Measurements from ENCODE around the gene VPS45.

Gene VPS45

DNA sequence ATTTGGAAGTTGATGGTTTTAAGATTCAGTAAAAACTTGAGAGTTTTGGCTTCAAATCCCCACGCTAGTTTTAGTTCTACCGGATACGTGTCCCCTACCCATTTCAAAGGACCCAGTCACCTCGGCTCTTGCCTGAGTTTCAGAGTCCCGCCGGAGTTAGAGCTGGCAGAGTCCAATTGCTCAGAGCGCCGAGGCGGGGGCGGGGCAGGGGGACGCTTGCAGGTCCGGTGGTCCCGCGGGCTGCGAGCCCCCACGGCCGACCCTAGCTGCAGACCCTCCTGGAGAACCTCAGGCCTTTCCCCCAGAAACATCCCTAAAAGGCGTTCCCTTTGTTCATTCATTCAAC is 765 bp upstream of the VPS45 start:
- H3K4me1 ChIP-seq (ENCODE audit: control insufficient read depth, insufficient read depth, low read length) = peaks cover 6% of the 10 kb centered on the region
- POLR2A ChIA-PET = interaction anchor here (2.8 to 3.5 kb wide), 2 partner anchors 56 to 180 kb away, joined by 9 to 15 read pairs; partner anchors contain the start of gene OTUD7B
- H3K4me3 ChIP-seq (ENCODE audit: low read depth, low read length) = peak overlapping the region; percentile 76
- CTCF ChIA-PET = interaction anchor here (0.6 to 1.3 kb wide), 3 partner anchors 42 to 120 kb away, joined by 4 to 5 read pairs (median 4); no protein-coding TSS in a partner anchor
- no peaks in the 10 kb centered on the region for H3K9me3 ChIP-seq (ENCODE audit: control insufficient read depth, insufficient read depth, low read depth, low read length)
- peak overlapping the region; percentile 96 for H3K27ac ChIP-seq (ENCODE audit: extremely low read depth, low read depth, low read length)
- peak; percentile 15; the same call in 1 of the 2 replicates for TF ChIP-seq KLF16 (tag by site-specific recombination; IDR thresholded peaks at IDR 0.05)
- TF ChIP-seq ZNF473 (tag by site-specific recombination; IDR thresholded peaks at IDR 0.05) = no peak
- TF ChIP-seq PATZ1 (tag by site-specific recombination; IDR thresholded peaks at IDR 0.05) = peak; percentile 83; the same call in 1 of the 2 replicates
- peak; percentile 85 for TF ChIP-seq ZBTB7A (tag by site-specific recombination; IDR thresholded peaks at IDR 0.05; ENCODE audit: low read depth)
- TF ChIP-seq ZNF707 (tag by site-specific recombination; IDR thresholded peaks at IDR 0.05) = no peak
- TF ChIP-seq ZNF404 (tag by site-specific recombination; IDR thresholded peaks at IDR 0.05) = no peak
- TF ChIP-seq KLF9 (tag by site-specific recombination; IDR thresholded peaks at IDR 0.05; ENCODE audit: low read depth) = peak; percentile 79
- TF ChIP-seq GLI2 (tag by site-specific recombination; IDR thresholded peaks at IDR 0.05; ENCODE audit: borderline replicate concordance, low read depth) = peak; percentile 14; the same call in 1 of the 2 replicates
- no peak for TF ChIP-seq ZNF776 (tag by site-specific recombination; IDR thresholded peaks at IDR 0.05; ENCODE audit: borderline replicate concordance)
- TF ChIP-seq INSM2 (tag by site-specific recombination; IDR thresholded peaks at IDR 0.05) = no peak
- TF ChIP-seq, protein P1, sequence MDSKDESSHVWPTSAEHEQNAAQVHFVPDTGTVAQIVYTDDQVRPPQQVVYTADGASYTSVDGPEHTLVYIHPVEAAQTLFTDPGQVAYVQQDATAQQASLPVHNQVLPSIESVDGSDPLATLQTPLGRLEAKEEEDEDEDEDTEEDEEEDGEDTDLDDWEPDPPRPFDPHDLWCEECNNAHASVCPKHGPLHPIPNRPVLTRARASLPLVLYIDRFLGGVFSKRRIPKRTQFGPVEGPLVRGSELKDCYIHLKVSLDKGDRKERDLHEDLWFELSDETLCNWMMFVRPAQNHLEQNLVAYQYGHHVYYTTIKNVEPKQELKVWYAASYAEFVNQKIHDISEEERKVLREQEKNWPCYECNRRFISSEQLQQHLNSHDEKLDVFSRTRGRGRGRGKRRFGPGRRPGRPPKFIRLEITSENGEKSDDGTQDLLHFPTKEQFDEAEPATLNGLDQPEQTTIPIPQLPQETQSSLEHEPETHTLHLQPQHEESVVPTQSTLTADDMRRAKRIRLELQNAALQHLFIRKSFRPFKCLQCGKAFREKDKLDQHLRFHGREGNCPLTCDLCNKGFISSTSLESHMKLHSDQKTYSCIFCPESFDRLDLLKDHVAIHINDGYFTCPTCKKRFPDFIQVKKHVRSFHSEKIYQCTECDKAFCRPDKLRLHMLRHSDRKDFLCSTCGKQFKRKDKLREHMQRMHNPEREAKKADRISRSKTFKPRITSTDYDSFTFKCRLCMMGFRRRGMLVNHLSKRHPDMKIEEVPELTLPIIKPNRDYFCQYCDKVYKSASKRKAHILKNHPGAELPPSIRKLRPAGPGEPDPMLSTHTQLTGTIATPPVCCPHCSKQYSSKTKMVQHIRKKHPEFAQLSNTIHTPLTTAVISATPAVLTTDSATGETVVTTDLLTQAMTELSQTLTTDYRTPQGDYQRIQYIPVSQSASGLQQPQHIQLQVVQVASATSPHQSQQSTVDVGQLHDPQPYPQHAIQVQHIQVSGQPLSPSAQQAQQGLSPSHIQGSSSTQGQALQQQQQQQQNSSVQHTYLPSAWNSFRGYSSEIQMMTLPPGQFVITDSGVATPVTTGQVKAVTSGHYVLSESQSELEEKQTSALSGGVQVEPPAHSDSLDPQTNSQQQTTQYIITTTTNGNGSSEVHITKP (tag by site-specific recombination; IDR thresholded peaks at IDR 0.05) = peak; percentile 99
- 0 out of 2 replicates have a peak, but pooled peaks have one; percentile 55 for TF ChIP-seq MZF1 (tag by site-specific recombination; IDR thresholded peaks at IDR 0.05; ENCODE audit: borderline replicate concordance)
- no peak for TF ChIP-seq ZNF837 (tag by site-specific recombination; IDR thresholded peaks at IDR 0.05)
- no peak for TF ChIP-seq ZNF600 (tag by site-specific recombination; IDR thresholded peaks at IDR 0.05)
- no peak for TF ChIP-seq CTCF (tag by site-specific recombination; IDR thresholded peaks at IDR 0.05)
- TF ChIP-seq ZNF10 (tag by site-specific recombination; IDR thresholded peaks at IDR 0.05) = no peak
- peaks cover 8 to 21% of the 10 kb centered on the region in 2 experiments; a peak in 2 of 3 replicates for H3K36me3 ChIP-seq (ENCODE audit: control insufficient read depth in 2 of 2, insufficient read depth in 1 of 2, low read length in 2 of 2)
